Smooth muscle cell (in vitro differentiated cells): ENCODE results near the gene WFIKKN1. TPM values are rescaled to one million over a fixed set of nuclear protein-coding genes. Genes with fewer than 3 reads are reported as not detected.

Experiments
- DNase-seq: peaks from one replicate; lab custom pipeline; 2025; ENCODE audit not compliant: unreplicated experiment; lab: John Stamatoyannopoulos, UW
- H2AFZ ChIP-seq: fragments of 200-600 bp; sonication (generic); 2 replicates; pipeline ENCODE4 v1.6.0; 2016; ENCODE audit warnings: antibody characterized with exemption, low read depth, mild to moderate bottlenecking
- H3F3A ChIP-seq: fragments of 200-600 bp; sonication (generic); 2 replicates; pipeline ENCODE4 v1.6.0; 2017; ENCODE audit warnings: antibody characterized with exemption, low read depth
- H3K27ac ChIP-seq: fragments of 200-600 bp; sonication (generic); 2 replicates; pipeline ENCODE4 v1.5.1; 2016; ENCODE audit warnings: low read depth, mild to moderate bottlenecking
- H3K27me3 ChIP-seq: fragments of 200-600 bp; sonication (generic); 2 replicates; pipeline ENCODE4 v1.6.1; 2016; ENCODE audit warnings: low read depth, mild to moderate bottlenecking
- H3K36me3 ChIP-seq: fragments of 200-600 bp; sonication (generic); 2 replicates; pipeline ENCODE4 v1.5.1; 2016; ENCODE audit warnings: low read depth
- H3K4me1 ChIP-seq: fragments of 200-600 bp; sonication (generic); 2 replicates; pipeline ENCODE4 v1.5.1; 2016; ENCODE audit warnings: low read depth
- H3K4me2 ChIP-seq: fragments of 200-600 bp; sonication (generic); 2 replicates; pipeline ENCODE4 v1.6.0; 2016; ENCODE audit warnings: mild to moderate bottlenecking
- H3K4me3 ChIP-seq: fragments of 200-600 bp; sonication (generic); 2 replicates; pipeline ENCODE4 v1.5.1; 2016; ENCODE audit warnings: mild to moderate bottlenecking
- H3K79me2 ChIP-seq: fragments of 200-600 bp; sonication (generic); 2 replicates; pipeline ENCODE4 v1.6.0; 2016; ENCODE audit warnings: low read depth, mild to moderate bottlenecking
- H3K9ac ChIP-seq: fragments of 200-600 bp; sonication (generic); 2 replicates; pipeline ENCODE4 v1.6.0; 2016; ENCODE audit warnings: low read depth
- H3K9me3 ChIP-seq: fragments of 200-600 bp; sonication (generic); replicated peaks from 2 replicates; pipeline ENCODE4 v1.5.1; 2016; ENCODE audit warnings: low read depth
- H4K20me1 ChIP-seq: fragments of 200-600 bp; sonication (generic); 2 replicates; pipeline ENCODE4 v1.6.0; 2016; ENCODE audit warnings: low read depth
- CTCF ChIP-seq: fragments of 200-600 bp; sonication (generic); IDR thresholded peaks from 2 replicates; pipeline ENCODE4 v1.5.1; 2017; ENCODE audit warnings: borderline replicate concordance, mild to moderate bottlenecking, antibody characterized with exemption; ENCODE audit not compliant: insufficient read depth, poor library complexity, severe bottlenecking
- WGBS: methylation state at CpG from one replicate; pipeline ENCODE4 v1.1.7; 2016; ENCODE audit warnings: low lambda C conversion rate; 5-methylcytosine and 5-hydroxymethylcytosine counted together
- polyA plus RNA-seq: library from polyadenylated mRNA; unstranded; fragments of >200 nt; fragmentation: Nextera tagmentation; extraction: Ambion mirVana; gene quantifications from 2 replicates; pipeline ENCODE4 v1.2.1, GENCODE V29; 2016
- total RNA-seq: library from RNA; depleted of rRNA; stranded (reverse); fragments of >200 nt; gene quantifications from 2 replicates; pipeline ENCODE4 v1.2.3, GENCODE V29; 2014

Gene WFIKKN1
- total and polyA plus RNA-seq, 2 experiments from 2014 or later = 0.77 TPM; not detected in 1

GRCh38 chr16:586047-586644, 44.6 kb upstream of the WFIKKN1 start:
- no peak overlapping the region for H3K4me2 ChIP-seq

GRCh38 chr16:586645-587590, 43.9 kb upstream of the WFIKKN1 start:
- Histone ChIP-seq H3K4me1 (peaks cover 6% of the 10 kb centered on the region), H3F3A (no peaks in the 10 kb centered on the region), H3K9ac (no peak overlapping the region), H3K27ac (peak overlapping the region; percentile 97), H3K36me3 (no peaks in the 10 kb centered on the region), H3K27me3 (no peaks in the 10 kb centered on the region), H3K4me2 (peak overlapping the region; percentile 84), H3K9me3 (no peaks in the 10 kb centered on the region), H3K79me2 (peaks cover 18% of the 10 kb centered on the region), H4K20me1 (peaks cover 16% of the 10 kb centered on the region), H2AFZ (no peak overlapping the region), H3K4me3 (no peak overlapping the region)
- no peak for DNase-seq
- no peak for TF ChIP-seq CTCF
- WGBS = 96% methylated on average over 14 of the region's 14 CpGs

More at GRCh38 chr16:586047-586644, 44.6 kb upstream of the WFIKKN1 start:
- H3K36me3 ChIP-seq = no peaks in the 10 kb centered on the region
- 64% methylated on average over 16 of the region's 16 CpGs for WGBS
- no peaks in the 10 kb centered on the region for H3F3A ChIP-seq
- DNase-seq = no peak
- H3K4me3 ChIP-seq = no peak overlapping the region
- H2AFZ ChIP-seq = no peak overlapping the region
- H4K20me1 ChIP-seq = peaks cover 8% of the 10 kb centered on the region
- no peak overlapping the region for H3K27ac ChIP-seq
- H3K9me3 ChIP-seq = no peaks in the 10 kb centered on the region
- H3K4me1 ChIP-seq = peaks cover 6% of the 10 kb centered on the region
- no peaks in the 10 kb centered on the region for H3K27me3 ChIP-seq
- no peak overlapping the region for H3K9ac ChIP-seq
- H3K79me2 ChIP-seq = peaks cover 10% of the 10 kb centered on the region
- no peak for TF ChIP-seq CTCF

GRCh38 chr16:588639-588888, 42.2 kb upstream of the WFIKKN1 start:
- peaks cover 34% of the 10 kb centered on the region for H3K79me2 ChIP-seq
- under 1% methylated on average over 16 of the region's 21 CpGs for WGBS
- H3K4me3 ChIP-seq = peak overlapping the region; percentile 93
- no peaks in the 10 kb centered on the region for H3F3A ChIP-seq
- H3K27ac ChIP-seq = peak overlapping the region; percentile 97
- peaks cover 6% of the 10 kb centered on the region for H3K4me1 ChIP-seq
- no peaks in the 10 kb centered on the region for H3K27me3 ChIP-seq
- H3K9me3 ChIP-seq = no peaks in the 10 kb centered on the region
- no peak for DNase-seq
- H3K36me3 ChIP-seq = no peaks in the 10 kb centered on the region
- H3K9ac ChIP-seq = peak overlapping the region; percentile 97
- H4K20me1 ChIP-seq = peaks cover 33% of the 10 kb centered on the region
- no peak for TF ChIP-seq CTCF
- peak overlapping the region; percentile 94 for H2AFZ ChIP-seq
- H3K4me2 ChIP-seq = peak overlapping the region; percentile 84
